Mesendoderm (in vitro differentiated cells): Measurements from ENCODE around the gene SPATA12.
A peak's percentile ranks its signal among the peaks of the same experiment; 100 is the strongest.

Source experiments
- DNase-seq: peaks from one replicate; pipeline ENCODE4 v3.0.0; 2013
- H2AK5ac ChIP-seq: 2 replicates; pipeline ENCODE4 v1.6.1; 2013; ENCODE audit warnings: low read length, inconsistent platforms
- H2BK120ac ChIP-seq: 2 replicates; pipeline ENCODE4 v1.6.1; 2013; ENCODE audit warnings: low read depth, mild to moderate bottlenecking, low read length, moderate library complexity, mixed read lengths
- H2BK15ac ChIP-seq: replicated peaks from 2 replicates; pipeline ENCODE4 v1.6.1; 2013; ENCODE audit warnings: low read depth, mild to moderate bottlenecking, moderate library complexity
- H2BK5ac ChIP-seq: 2 replicates; pipeline ENCODE4 v1.6.1; 2013; ENCODE audit warnings: low read length, inconsistent platforms
- H3K18ac ChIP-seq: 2 replicates; pipeline ENCODE4 v1.6.1; 2013; ENCODE audit warnings: mild to moderate bottlenecking, low read length, mixed read lengths
- H3K23ac ChIP-seq: one replicate; pipeline ENCODE4 v1.6.1; 2013; ENCODE audit warnings: low read length
- H3K27ac ChIP-seq: 2 replicates; pipeline ENCODE4 v1.5.1; 2013; ENCODE audit warnings: low read depth, mild to moderate bottlenecking, inconsistent platforms, low read length, moderate library complexity
- H3K27me3 ChIP-seq: 2 replicates; pipeline ENCODE4 v1.6.1; 2013; ENCODE audit warnings: low read length, control low read depth, mild to moderate bottlenecking, inconsistent platforms; ENCODE audit not compliant: insufficient read depth, poor library complexity
- H3K36me3 ChIP-seq: 2 replicates; pipeline ENCODE4 v1.6.1; 2013; ENCODE audit warnings: low read length, inconsistent platforms; ENCODE audit not compliant: control insufficient read depth, insufficient read depth
- H3K4ac ChIP-seq: one replicate; pipeline ENCODE4 v1.6.1; 2013; ENCODE audit warnings: low read depth, mild to moderate bottlenecking, low read length, moderate library complexity
- H3K4me1 ChIP-seq: 2 replicates; pipeline ENCODE4 v1.6.1; 2013; ENCODE audit warnings: low read depth, low read length, inconsistent platforms; ENCODE audit not compliant: control insufficient read depth
- H3K4me2 ChIP-seq: 2 replicates; pipeline ENCODE4 v1.6.1; 2013; ENCODE audit warnings: low read length
- H3K4me3 ChIP-seq: 2 replicates; pipeline ENCODE4 v1.5.1; 2013; ENCODE audit warnings: mild to moderate bottlenecking, low read length
- H3K56ac ChIP-seq: one replicate; pipeline ENCODE4 v1.6.1; 2013; ENCODE audit warnings: low read length
- H3K79me1 ChIP-seq: 2 replicates; pipeline ENCODE4 v1.6.1; 2013; ENCODE audit warnings: low read length, inconsistent platforms
- H3K79me2 ChIP-seq: 2 replicates; pipeline ENCODE4 v1.6.1; 2013; ENCODE audit warnings: mild to moderate bottlenecking, low read length; ENCODE audit not compliant: control insufficient read depth, insufficient read depth
- H3K9ac ChIP-seq: 2 replicates; pipeline ENCODE4 v1.6.1; 2013; ENCODE audit warnings: low read length, inconsistent platforms
- H4K5ac ChIP-seq: one replicate; pipeline ENCODE4 v1.6.1; 2013; ENCODE audit warnings: low read length
- H4K8ac ChIP-seq: one replicate; pipeline ENCODE4 v1.6.1; 2013; ENCODE audit warnings: low read depth, mild to moderate bottlenecking, control low read depth, low read length, moderate library complexity
- WGBS: extraction: QIAGEN DNeasy Blood & Tissue Kit; methylation state at CpG from one replicate; pipeline ENCODE4 v1.1.7; 2013; ENCODE audit warnings: low lambda C conversion rate, missing lambda C conversion rate; ENCODE audit not compliant: insufficient coverage; ENCODE audit errors: extremely low coverage; 5-methylcytosine and 5-hydroxymethylcytosine counted together

The SPATA12 gene

GRCh38 chr3:57073628-57074027 lies 13.2 kb downstream of the SPATA12 start:
- no peak overlapping the region for H4K8ac ChIP-seq
- no peak overlapping the region for H3K27ac ChIP-seq
- H3K79me1 ChIP-seq, result peaks cover 3% of the 10 kb centered on the region
- H4K5ac ChIP-seq, result no peak overlapping the region
- no peak overlapping the region for H3K4me3 ChIP-seq
- no peak overlapping the region for H3K56ac ChIP-seq
- H3K36me3 ChIP-seq, result no peaks in the 10 kb centered on the region
- no peaks in the 10 kb centered on the region for H3K4me1 ChIP-seq
- H2BK120ac ChIP-seq, result no peak overlapping the region
- no peaks in the 10 kb centered on the region for H3K27me3 ChIP-seq
- no peaks in the 10 kb centered on the region for H3K79me2 ChIP-seq
- no peak overlapping the region for H2BK15ac ChIP-seq
- no peak overlapping the region for H3K4ac ChIP-seq
- H2BK5ac ChIP-seq, result no peak overlapping the region
- DNase-seq, result no peak
- H3K4me2 ChIP-seq, result no peak overlapping the region
- no CpG with 5 or more reads among the region's 3 CpGs for whole genome bisulfite sequencing
- no peak overlapping the region for H3K18ac ChIP-seq
- H2AK5ac ChIP-seq, result no peak overlapping the region
- H3K23ac ChIP-seq, result no peak overlapping the region
- H3K9ac ChIP-seq, result no peak overlapping the region

- H3K79me1 ChIP-seq, result peaks cover 3% of the 10 kb centered on the region
- H2BK15ac ChIP-seq, result no peak overlapping the region
- H2BK5ac ChIP-seq, result no peak overlapping the region
- H3K79me2 ChIP-seq, result no peaks in the 10 kb centered on the region
- no peak overlapping the region for H3K9ac ChIP-seq
- H3K18ac ChIP-seq, result no peak overlapping the region
- no peak overlapping the region for H3K4me3 ChIP-seq
- H4K8ac ChIP-seq, result no peak overlapping the region
- no peaks in the 10 kb centered on the region for H3K4me1 ChIP-seq
- whole genome bisulfite sequencing, result no CpG with 5 or more reads among the region's 4 CpGs
- no peak overlapping the region for H4K5ac ChIP-seq
- no peak overlapping the region for H3K56ac ChIP-seq
- H3K27ac ChIP-seq, result no peak overlapping the region
- no peaks in the 10 kb centered on the region for H3K27me3 ChIP-seq
- no peak overlapping the region for H3K4ac ChIP-seq
- no peak overlapping the region for H2AK5ac ChIP-seq
- H3K36me3 ChIP-seq, result no peaks in the 10 kb centered on the region
- no peak overlapping the region for H3K23ac ChIP-seq
- H3K4me2 ChIP-seq, result no peak overlapping the region
- H2BK120ac ChIP-seq, result no peak overlapping the region
- no peak for DNase-seq
These were observed 13.7 kb downstream of the SPATA12 start for GRCh38 chr3:57074135-57074534.

GRCh38 chr3:57076422-57076951 lies 16.0 kb downstream of the SPATA12 start:
- H3K27me3 ChIP-seq, result no peaks in the 10 kb centered on the region
- H3K4ac ChIP-seq, result no peak overlapping the region
- no peak for DNase-seq
- no peak overlapping the region for H4K8ac ChIP-seq
- H4K5ac ChIP-seq, result no peak overlapping the region
- H3K4me3 ChIP-seq, result no peak overlapping the region
- H2BK15ac ChIP-seq, result no peak overlapping the region
- no peak overlapping the region for H2BK5ac ChIP-seq
- H3K4me1 ChIP-seq, result no peaks in the 10 kb centered on the region
- H3K79me1 ChIP-seq, result peaks cover 3% of the 10 kb centered on the region
- H3K4me2 ChIP-seq, result no peak overlapping the region
- H3K36me3 ChIP-seq, result no peaks in the 10 kb centered on the region
- H3K18ac ChIP-seq, result no peak overlapping the region
- H3K56ac ChIP-seq, result no peak overlapping the region
- no peaks in the 10 kb centered on the region for H3K79me2 ChIP-seq
- no peak overlapping the region for H3K27ac ChIP-seq
- H2BK120ac ChIP-seq, result no peak overlapping the region
- no CpG with 5 or more reads among the region's 3 CpGs for WGBS
- H3K23ac ChIP-seq, result no peak overlapping the region
- no peak overlapping the region for H2AK5ac ChIP-seq
- H3K9ac ChIP-seq, result no peak overlapping the region

GRCh38 chr3:57077630-57078343 lies 17.3 kb downstream of the SPATA12 start:
- no CpG with 5 or more reads among the region's 9 CpGs for WGBS
- Histone ChIP-seq H3K9ac (peak overlapping the region; percentile 67), H3K27me3 (no peaks in the 10 kb centered on the region), H3K23ac (no peak overlapping the region), H2BK15ac (no peak overlapping the region), H3K79me2 (no peaks in the 10 kb centered on the region), H3K4me3 (peak overlapping the region; percentile 44), H3K27ac (no peak overlapping the region), H4K5ac (no peak overlapping the region), H2BK5ac (no peak overlapping the region), H2BK120ac (no peak overlapping the region), H3K18ac (no peak overlapping the region), H3K4me2 (peak overlapping the region; percentile 87), H3K4ac (no peak overlapping the region), H3K4me1 (no peaks in the 10 kb centered on the region), H3K79me1 (peaks cover 3% of the 10 kb centered on the region), H3K56ac (peak overlapping the region; percentile 69), H3K36me3 (no peaks in the 10 kb centered on the region), H2AK5ac (no peak overlapping the region), H4K8ac (no peak overlapping the region)
- DNase-seq, result no peak

- no CpG with 5 or more reads among the region's 15 CpGs for WGBS
- no peaks in the 10 kb centered on the region for H3K36me3 ChIP-seq
- H3K4ac ChIP-seq, result no peak overlapping the region
- H3K4me3 ChIP-seq, result peak overlapping the region; percentile 44
- peaks cover 3% of the 10 kb centered on the region for H3K79me1 ChIP-seq
- no peak overlapping the region for H2BK120ac ChIP-seq
- no peak overlapping the region for H2BK15ac ChIP-seq
- H3K23ac ChIP-seq, result no peak overlapping the region
- no peak overlapping the region for H4K5ac ChIP-seq
- no peak overlapping the region for H2BK5ac ChIP-seq
- H3K4me1 ChIP-seq, result no peaks in the 10 kb centered on the region
- H3K27me3 ChIP-seq, result no peaks in the 10 kb centered on the region
- H3K18ac ChIP-seq, result peak overlapping the region; percentile 15
- H2AK5ac ChIP-seq, result no peak overlapping the region
- peak; percentile 78 for DNase-seq
- H3K56ac ChIP-seq, result peak overlapping the region; percentile 69
- no peak overlapping the region for H4K8ac ChIP-seq
- H3K27ac ChIP-seq, result no peak overlapping the region
- H3K79me2 ChIP-seq, result no peaks in the 10 kb centered on the region
- peak overlapping the region; percentile 67 for H3K9ac ChIP-seq
- peak overlapping the region; percentile 87 for H3K4me2 ChIP-seq
These were observed 17.8 kb downstream of the SPATA12 start for GRCh38 chr3:57078344-57078634.
